Stimulated activated CD8-positive, alpha-beta memory T cell treated with anti-CD3 and anti-CD28 coated beads, Interleukin-15, amount 100 ng/mL, for 4 hours (primary cell): ENCODE measurements around the gene MLYCD.
A peak's percentile ranks its signal among the peaks of the same experiment; 100 is the strongest.

ENCODE experiments used
- DNase-seq, 2 donors: peaks; one replicate each; pipeline ENCODE4 v3.0.0-alpha.2; 2020; ENCODE audit warnings: low read depth in 2 of 2

The MLYCD gene

GRCh38 chr16:83955218-83956130, 56.6 kb downstream of the MLYCD start:
- DNase-seq: no peak

- peak; percentile 28 to 36 for DNase-seq
Observed at GRCh38 chr16:83956336-83957289, 57.7 kb downstream of the MLYCD start.

- no peak for DNase-seq
Observed at GRCh38 chr16:83957296-83957855, 58.5 kb downstream of the MLYCD start.

GRCh38 chr16:83958137-83958845, 59.4 kb downstream of the MLYCD start:
- no peak for DNase-seq

GRCh38 chr16:83958846-83959565, 60.1 kb downstream of the MLYCD start:
- DNase-seq: no peak

- no peak for DNase-seq
Observed at GRCh38 chr16:83959656-83960434, 60.9 kb downstream of the MLYCD start.

GRCh38 chr16:83960521-83961249, 61.8 kb downstream of the MLYCD start:
- DNase-seq: no peak

- no peak for DNase-seq
Observed at GRCh38 chr16:83961591-83961990, 62.7 kb downstream of the MLYCD start.

GRCh38 chr16:83963277-83964119, 64.6 kb downstream of the MLYCD start:
- DNase-seq: no peak

- no peak for DNase-seq
Observed at GRCh38 chr16:83964684-83965443, 65.9 kb downstream of the MLYCD start.

- DNase-seq: no peak
Observed at GRCh38 chr16:83965444-83966152, 66.7 kb downstream of the MLYCD start.

- DNase-seq: no peak
Observed at GRCh38 chr16:83966153-83966696, 67.3 kb downstream of the MLYCD start.

GRCh38 chr16:83967091-83967490, 68.2 kb downstream of the MLYCD start:
- DNase-seq: no peak

- DNase-seq: no peak
Observed at GRCh38 chr16:83967838-83968305, 69.0 kb downstream of the MLYCD start, which contains the start of gene NECAB2. Gene NECAB2 (plus strand): TSS chr16:83968244. CDS start chr16:83968649, 405 bp downstream.

- DNase-seq: no peak
Observed at GRCh38 chr16:83968306-83968851, 69.5 kb downstream of the MLYCD start.
